NCI-H82 treated with DMSO at 0.1 percent for 48 hours (cell line): ENCODE data around the gene STRA6.
"Not testable (repeated sequence)": the region's sequence is repeated elsewhere in the genome, so short reads cannot be mapped to it uniquely, and the experiment has no call there.

ENCODE experiments used
- DNase-seq: peaks from one replicate; lab custom pipeline; 2025; ENCODE audit not compliant: unreplicated experiment; lab: John Stamatoyannopoulos, UW

STRA6 gene

GRCh38 chr15:74167891-74168331, 34.7 kb downstream of the STRA6 start:
- no peak for DNase-seq

GRCh38 chr15:74165461-74165860, 37.1 kb downstream of the STRA6 start:
- DNase-seq: no peak

GRCh38 chr15:74162195-74162536, 40.4 kb downstream of the STRA6 start:
- not testable (repeated sequence) for DNase-seq

GRCh38 chr15:74160390-74160789, 42.2 kb downstream of the STRA6 start:
- not testable (repeated sequence) for DNase-seq

GRCh38 chr15:74159773-74160172, 42.8 kb downstream of the STRA6 start:
- DNase-seq: no peak

GRCh38 chr15:74158855-74159650, 43.5 kb downstream of the STRA6 start:
- DNase-seq: no peak

GRCh38 chr15:74157868-74158827, 44.4 kb downstream of the STRA6 start:
- no peak for DNase-seq

GRCh38 chr15:74156678-74157411, 45.7 kb downstream of the STRA6 start:
- DNase-seq: no peak

- DNase-seq: no peak
Observed at GRCh38 chr15:74155766-74156417, 46.7 kb downstream of the STRA6 start.

- DNase-seq: no peak
Observed at GRCh38 chr15:74147051-74147450, 55.5 kb downstream of the STRA6 start.

- DNase-seq: no peak
Observed at GRCh38 chr15:74146277-74146800, 56.2 kb downstream of the STRA6 start.

GRCh38 chr15:74144153-74144775, 58.3 kb downstream of the STRA6 start:
- DNase-seq: no peak

- DNase-seq: no peak
Observed at GRCh38 chr15:74141591-74141990, 61.0 kb downstream of the STRA6 start.

- DNase-seq: no peak
Observed at GRCh38 chr15:74138642-74139041, 63.9 kb downstream of the STRA6 start.

GRCh38 chr15:74137537-74137894, 65.1 kb downstream of the STRA6 start:
- DNase-seq: no peak

- DNase-seq: no peak
Observed at GRCh38 chr15:74136814-74137536, 65.6 kb downstream of the STRA6 start.

GRCh38 chr15:74136540-74136813, 66.1 kb downstream of the STRA6 start:
- no peak for DNase-seq

GRCh38 chr15:74135041-74135565, 67.5 kb downstream of the STRA6 start:
- DNase-seq: no peak

- no peak for DNase-seq
Observed at GRCh38 chr15:74134387-74135027, 68.1 kb downstream of the STRA6 start.
